Liver (tissue), 9 donors: ENCODE measurements around the gene CYP2B6. TPM values are rescaled to one million over a fixed set of nuclear protein-coding genes. Genes with fewer than 3 reads are reported as not detected.
A peak's percentile ranks its signal among the peaks of the same experiment; 100 is the strongest.

Source experiments
- DNase-seq: peaks from one replicate; pipeline ENCODE4 v3.0.0-alpha.2; 2017; ENCODE audit warnings: low spot score
- H3K27ac ChIP-seq, 2 donors: one replicate each; pipeline ENCODE4 v1.7.0; 2013; ENCODE audit warnings: inconsistent platforms in 2 of 2, low read length in 2 of 2, control low read depth in 1 of 2, low read depth in 1 of 2, mild to moderate bottlenecking in 1 of 2
- H3K27me3 ChIP-seq, 4 donors: one replicate each; pipeline versions ENCODE4 v1.6.1 to v1.7.0; 2013; ENCODE audit warnings: low read length in 3 of 4, inconsistent platforms in 1 of 4, mild to moderate bottlenecking in 1 of 4, moderate library complexity in 1 of 4; ENCODE audit not compliant: control insufficient read depth in 4 of 4, insufficient read depth in 4 of 4
- H3K36me3 ChIP-seq, 4 donors: one replicate each; pipeline versions ENCODE4 v1.6.1 to v1.7.0; 2013; ENCODE audit warnings: low read length in 3 of 4, mild to moderate bottlenecking in 3 of 4, low read depth in 1 of 4, moderate library complexity in 1 of 4; ENCODE audit not compliant: control insufficient read depth in 4 of 4, insufficient read depth in 3 of 4
- H3K4me1 ChIP-seq, 4 donors: one replicate each; pipeline versions ENCODE4 v1.6.1 to v1.7.0; 2013; ENCODE audit warnings: low read length in 3 of 4, mild to moderate bottlenecking in 3 of 4, moderate library complexity in 1 of 4; ENCODE audit not compliant: control insufficient read depth in 4 of 4, insufficient read depth in 4 of 4
- H3K4me3 ChIP-seq, 3 donors: one replicate each; pipeline versions ENCODE4 v1.6.1 to v1.7.0; 2013; ENCODE audit warnings: low read length in 3 of 3, control low read depth in 1 of 3, low read depth in 1 of 3, mild to moderate bottlenecking in 1 of 3
- H3K9ac ChIP-seq, 2 donors: one replicate each; pipeline ENCODE4 v1.7.0; 2013; ENCODE audit warnings: low read length in 2 of 2, mild to moderate bottlenecking in 2 of 2, moderate library complexity in 2 of 2, control low read depth in 1 of 2, low read depth in 1 of 2
- H3K9me3 ChIP-seq, 4 donors: one replicate each; pipeline versions ENCODE4 v1.6.1 to v1.7.0; 2013; ENCODE audit warnings: low read length in 3 of 4; ENCODE audit not compliant: control insufficient read depth in 4 of 4
- FOXA1 ChIP-seq: IDR thresholded peaks from 2 replicates; pipeline ENCODE4 v1.6.1; 2016; ENCODE audit warnings: antibody characterized with exemption
- FOXA2 ChIP-seq: IDR thresholded peaks from 2 replicates; pipeline ENCODE4 v1.6.1; 2016; ENCODE audit warnings: antibody characterized with exemption
- GABPA ChIP-seq, 2 donors: IDR thresholded peaks in 1 of 2; conservative IDR thresholded peaks in 1 of 2; 2 replicates each; pipeline ENCODE4 v1.6.1; 2016; ENCODE audit warnings: antibody characterized with exemption in 2 of 2, mild to moderate bottlenecking in 1 of 2, moderate library complexity in 1 of 2
- HNF4A ChIP-seq, 2 donors: conservative IDR thresholded peaks; 2 replicates each; pipeline ENCODE4 v1.6.1; 2016; ENCODE audit warnings: antibody characterized with exemption in 2 of 2, mild to moderate bottlenecking in 2 of 2
- HNF4G ChIP-seq: IDR thresholded peaks from 2 replicates; pipeline ENCODE4 v1.6.1; 2016; ENCODE audit warnings: antibody characterized with exemption
- JUND ChIP-seq, 2 donors: IDR thresholded peaks; 2 replicates each; pipeline ENCODE4 v1.6.1; 2016; ENCODE audit warnings: antibody characterized with exemption in 2 of 2
- MAX ChIP-seq: IDR thresholded peaks from 2 replicates; pipeline ENCODE4 v1.6.1; 2016; ENCODE audit warnings: antibody characterized with exemption
- NR2F2 ChIP-seq: IDR thresholded peaks from 2 replicates; pipeline ENCODE4 v1.6.1; 2016; ENCODE audit warnings: antibody characterized with exemption
- RXRA ChIP-seq, 2 donors: IDR thresholded peaks; 2 replicates each; pipeline ENCODE4 v1.6.1; 2017 to 2018; ENCODE audit warnings: antibody characterized with exemption in 2 of 2, mild to moderate bottlenecking in 1 of 2
- SP1 ChIP-seq: IDR thresholded peaks from 2 replicates; pipeline ENCODE4 v1.6.1; 2018; ENCODE audit warnings: antibody characterized with exemption, mild to moderate bottlenecking
- TAF1 ChIP-seq: conservative IDR thresholded peaks from 2 replicates; pipeline ENCODE4 v1.6.1; 2016; ENCODE audit warnings: antibody characterized with exemption, mild to moderate bottlenecking
- WGBS: extraction: QIAGEN DNeasy Blood & Tissue Kit; methylation state at CpG from one replicate; pipeline ENCODE4 v1.1.7; 2013; 5-methylcytosine and 5-hydroxymethylcytosine counted together
- polyA plus RNA-seq, 2 donors: library from polyadenylated mRNA; stranded (reverse) in 1 of 2; unstranded in 1 of 2; fragments of 200-250 nt in 1 of 2; fragments of >200 nt in 1 of 2; fragmentation: Nextera tagmentation in 1 of 2; extraction: Ambion mirVana in 1 of 2; gene quantifications; one replicate each; pipeline versions ENCODE4 v1.2.1 to v1.2.3, GENCODE V29; 2013 to 2015
- total RNA-seq, 2 donors: library from RNA; depleted of rRNA; stranded (reverse); fragments of >200 nt; gene quantifications; one replicate each; pipeline ENCODE4 v1.2.3, GENCODE V29; 2014
- TF ChIP-seq, protein P1 (sequence below): fragments of 150-350 bp; IDR thresholded peaks from 2 replicates; pipeline ENCODE4 v1.5.1; 2017; ENCODE audit warnings: improper control_type of control experiment, low read depth, low read length; ENCODE audit not compliant: missing input control
- TF ChIP-seq, protein P2 (sequence below): IDR thresholded peaks from 2 replicates; pipeline ENCODE4 v1.6.1; 2016; ENCODE audit warnings: antibody characterized with exemption
- donor health status: healthy.
- donor health status: healthy.
- donor health status: healthy.
- donor health status: healthy.
- donor health status: healthy.

Gene CYP2B6
- total and polyA plus RNA-seq, 4 donors: 13.0 to 751 (median 16.6) TPM; not detected in 1

- peaks cover 0 to 2% (median 0%) of the 10 kb centered on the region in 4 donors for H3K4me1 ChIP-seq
- no peak for DNase-seq
- TF ChIP-seq GABPA (IDR thresholded peaks at IDR 0.05 in 1 of 2, conservative IDR thresholded peaks at IDR 0.05 in 1 of 2): no peak
- no peak for TF ChIP-seq JUND (IDR thresholded peaks at IDR 0.05)
- TF ChIP-seq, protein P1, sequence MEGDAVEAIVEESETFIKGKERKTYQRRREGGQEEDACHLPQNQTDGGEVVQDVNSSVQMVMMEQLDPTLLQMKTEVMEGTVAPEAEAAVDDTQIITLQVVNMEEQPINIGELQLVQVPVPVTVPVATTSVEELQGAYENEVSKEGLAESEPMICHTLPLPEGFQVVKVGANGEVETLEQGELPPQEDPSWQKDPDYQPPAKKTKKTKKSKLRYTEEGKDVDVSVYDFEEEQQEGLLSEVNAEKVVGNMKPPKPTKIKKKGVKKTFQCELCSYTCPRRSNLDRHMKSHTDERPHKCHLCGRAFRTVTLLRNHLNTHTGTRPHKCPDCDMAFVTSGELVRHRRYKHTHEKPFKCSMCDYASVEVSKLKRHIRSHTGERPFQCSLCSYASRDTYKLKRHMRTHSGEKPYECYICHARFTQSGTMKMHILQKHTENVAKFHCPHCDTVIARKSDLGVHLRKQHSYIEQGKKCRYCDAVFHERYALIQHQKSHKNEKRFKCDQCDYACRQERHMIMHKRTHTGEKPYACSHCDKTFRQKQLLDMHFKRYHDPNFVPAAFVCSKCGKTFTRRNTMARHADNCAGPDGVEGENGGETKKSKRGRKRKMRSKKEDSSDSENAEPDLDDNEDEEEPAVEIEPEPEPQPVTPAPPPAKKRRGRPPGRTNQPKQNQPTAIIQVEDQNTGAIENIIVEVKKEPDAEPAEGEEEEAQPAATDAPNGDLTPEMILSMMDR: no peak
- no peak for TF ChIP-seq FOXA1
- TF ChIP-seq HNF4G: no peak
- TF ChIP-seq TAF1: no peak
- no peak for TF ChIP-seq HNF4A (conservative IDR thresholded peaks at IDR 0.05)
Observed at GRCh38 chr19:41013359-41013758, 22.3 kb downstream of the CYP2B6 start.

DNA sequence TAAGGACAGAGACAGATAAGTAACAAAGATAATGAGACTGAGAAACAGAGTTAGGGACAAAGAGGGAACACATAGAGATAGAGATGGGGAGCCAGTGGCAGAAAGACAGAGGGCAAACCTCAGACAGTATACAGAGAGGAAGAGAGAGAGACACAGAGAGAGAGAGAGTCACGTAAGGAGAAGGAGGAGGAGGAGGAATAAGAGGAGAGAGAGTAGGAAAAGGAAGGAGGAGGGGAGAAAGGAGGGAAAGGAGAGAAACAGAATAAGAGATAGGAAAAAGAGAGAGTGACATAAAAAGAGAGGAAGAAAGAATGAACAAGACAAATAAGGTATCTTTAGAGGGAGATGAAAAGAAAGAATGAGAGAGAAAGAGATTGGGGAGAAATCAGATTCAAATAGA, 23.6 kb downstream of the CYP2B6 start:
- Histone ChIP-seq H3K36me3 (peaks cover 8 to 47% (median 39%) of the 10 kb centered on the region in 4 donors), H3K9ac (no peak overlapping the region), H3K4me1 (peaks cover 0 to under 1% (median 0%) of the 10 kb centered on the region in 4 donors), H3K9me3 (no peaks in the 10 kb centered on the region), H3K27ac (no peak overlapping the region), H3K4me3 (no peak overlapping the region), H3K27me3 (no peaks in the 10 kb centered on the region)
- 73% methylated on average over 1 of the region's 1 CpG for WGBS
- DNase-seq: no peak
- no peak for TF ChIP-seq NR2F2
- TF ChIP-seq, protein P2, sequence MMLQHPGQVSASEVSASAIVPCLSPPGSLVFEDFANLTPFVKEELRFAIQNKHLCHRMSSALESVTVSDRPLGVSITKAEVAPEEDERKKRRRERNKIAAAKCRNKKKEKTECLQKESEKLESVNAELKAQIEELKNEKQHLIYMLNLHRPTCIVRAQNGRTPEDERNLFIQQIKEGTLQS: no peak
- TF ChIP-seq, protein P1: no peak
- no peak for TF ChIP-seq MAX
- no peak for TF ChIP-seq SP1
- TF ChIP-seq RXRA (IDR thresholded peaks at IDR 0.05): no peak
- no peak for TF ChIP-seq HNF4A (conservative IDR thresholded peaks at IDR 0.05)
- no peak for TF ChIP-seq FOXA2
- no peak for TF ChIP-seq HNF4G

More at GRCh38 chr19:41013359-41013758, 22.3 kb downstream of the CYP2B6 start:
- H3K27ac ChIP-seq: no peak overlapping the region
- no peaks in the 10 kb centered on the region for H3K27me3 ChIP-seq
- H3K9ac ChIP-seq: no peak overlapping the region
- peaks cover 8 to 53% (median 41%) of the 10 kb centered on the region in 4 donors for H3K36me3 ChIP-seq
- H3K4me3 ChIP-seq: no peak overlapping the region
- H3K9me3 ChIP-seq: no peaks in the 10 kb centered on the region
- whole genome bisulfite sequencing: 72% methylated on average over 3 of the region's 3 CpGs

GRCh38 chr19:41016488-41017071, 25.5 kb downstream of the CYP2B6 start:
- TF ChIP-seq RXRA (IDR thresholded peaks at IDR 0.05) (peak in 1 of 2 donors; percentile 16), GABPA (IDR thresholded peaks at IDR 0.05 in 1 of 2, conservative IDR thresholded peaks at IDR 0.05 in 1 of 2) (no peak)
- H3K27me3 ChIP-seq: no peaks in the 10 kb centered on the region

More at GRCh38 chr19:41016488-41017071, 25.5 kb downstream of the CYP2B6 start:
- Histone ChIP-seq H3K4me1 (no peaks in the 10 kb centered on the region), H3K36me3 (peaks cover 8 to 36% (median 30%) of the 10 kb centered on the region in 4 donors), H3K27ac (no peak overlapping the region), H3K9me3 (no peaks in the 10 kb centered on the region), H3K9ac (no peak overlapping the region), H3K4me3 (no peak overlapping the region)
- 82% methylated on average over 12 of the region's 12 CpGs for WGBS
- no peak for DNase-seq
